HG02970 (cell line): Measurements from ENCODE around the gene ACP1.
"Not testable (repeated sequence)": the region's sequence is repeated elsewhere in the genome, so short reads cannot be mapped to it uniquely, and the experiment has no call there.

ENCODE experiments used
- ATAC-seq: cut with Tn5 transposase; IDR thresholded peaks from one replicate; pipeline ENCODE4 v1.9.1; 2021; ENCODE audit warnings: mild to moderate bottlenecking, moderate library complexity, moderate number of reproducible peaks; ENCODE audit not compliant: unreplicated experiment, low FRiP score

The ACP1 gene

GRCh38 chr2:309148-309953, 44.6 kb downstream of the ACP1 start:
- no peak for ATAC-seq

GRCh38 chr2:309954-310510, 45.3 kb downstream of the ACP1 start:
- ATAC-seq, result no peak

- no peak for ATAC-seq
Measured at GRCh38 chr2:310994-311393, 46.2 kb downstream of the ACP1 start.

- ATAC-seq, result no peak
Measured at GRCh38 chr2:313991-314390, 49.2 kb downstream of the ACP1 start.

- ATAC-seq, result no peak
Measured at GRCh38 chr2:314561-315336, 50.0 kb downstream of the ACP1 start.

GRCh38 chr2:315925-316324, 51.2 kb downstream of the ACP1 start:
- ATAC-seq, result not testable (repeated sequence)

GRCh38 chr2:316381-316780, 51.6 kb downstream of the ACP1 start:
- no peak for ATAC-seq

- no peak for ATAC-seq
Measured at GRCh38 chr2:317501-318424, 53.0 kb downstream of the ACP1 start.

GRCh38 chr2:319059-319600, 54.4 kb downstream of the ACP1 start:
- no peak for ATAC-seq

GRCh38 chr2:320561-320960, 55.8 kb downstream of the ACP1 start:
- ATAC-seq, result no peak

GRCh38 chr2:322326-322725, 57.6 kb downstream of the ACP1 start:
- no peak for ATAC-seq

- ATAC-seq, result no peak
Measured at GRCh38 chr2:323035-323434, 58.3 kb downstream of the ACP1 start.
